ELF-1 (cell line): ENCODE results near the gene INTS1.

Experiments used
- DNase-seq: peaks from one replicate; pipeline ENCODE4 v3.0.0-alpha.2; 2016; ENCODE audit warnings: low read depth, low spot score

INTS1 gene

DNA sequence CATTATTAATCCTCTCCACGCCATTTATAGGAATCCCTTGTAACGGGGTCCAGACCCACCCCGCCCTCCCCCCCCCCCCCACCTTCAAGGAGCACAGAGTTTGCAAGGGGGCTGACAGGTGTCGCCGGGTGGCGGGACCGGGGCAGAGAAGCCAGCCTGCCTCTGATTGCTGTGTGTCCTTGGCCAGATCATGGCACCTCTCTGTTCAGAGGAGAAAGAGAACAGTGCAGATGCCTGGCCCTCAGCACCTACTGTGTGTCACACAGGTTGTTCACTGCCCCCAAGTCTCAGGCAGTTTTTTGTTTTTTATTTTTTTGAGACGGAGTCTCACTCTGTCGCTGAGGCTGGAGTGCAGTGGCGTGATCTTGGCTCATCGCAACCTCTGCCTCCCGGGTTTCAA lies 39.5 kb downstream of the INTS1 start:
- DNase-seq, result no peak

GRCh38 chr7:1463676-1464223 lies 40.4 kb downstream of the INTS1 start:
- DNase-seq, result no peak

- DNase-seq, result no peak
Observed at GRCh38 chr7:1461646-1462375, 42.4 kb downstream of the INTS1 start.

DNA sequence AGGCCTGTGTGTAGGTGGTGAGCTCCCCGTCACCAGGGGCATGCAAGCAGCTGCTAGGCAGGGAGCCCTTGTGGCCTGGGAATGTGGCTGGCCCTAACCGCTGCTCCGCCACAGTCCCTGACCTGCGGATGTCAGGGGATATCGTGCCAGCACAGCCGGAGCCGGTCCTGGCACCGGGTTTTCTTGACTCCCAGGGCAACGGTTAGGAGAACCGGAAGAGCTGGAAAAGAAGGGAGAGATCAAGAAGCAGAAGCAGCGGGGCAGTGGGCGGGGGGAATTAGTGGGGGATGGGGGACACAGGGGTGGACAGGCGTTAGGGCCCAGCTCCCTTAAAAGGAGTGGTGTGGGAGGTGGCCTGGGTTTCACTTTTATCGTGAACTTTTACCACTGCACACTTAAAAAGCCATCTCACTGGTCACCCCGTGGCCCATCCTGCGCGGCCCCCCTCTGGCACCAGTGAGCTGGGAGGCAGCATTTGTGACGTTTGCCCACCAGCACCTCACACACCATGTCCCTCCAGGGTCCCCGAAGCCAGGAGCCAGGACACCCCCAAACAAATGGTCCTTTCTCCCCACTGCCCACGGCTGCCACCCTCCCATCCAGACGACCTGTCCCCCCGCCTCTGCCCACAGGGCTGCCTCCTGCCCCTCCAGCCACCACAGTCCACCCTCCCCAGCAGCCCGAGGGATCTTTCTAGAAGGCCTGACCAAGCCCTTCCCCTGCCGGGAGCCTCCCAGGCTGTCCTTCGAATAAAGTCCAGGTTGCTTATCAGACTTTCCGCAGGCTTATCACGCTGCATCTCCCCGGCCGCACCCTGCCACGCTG lies 43.2 kb downstream of the INTS1 start:
- DNase-seq, result no peak

DNA sequence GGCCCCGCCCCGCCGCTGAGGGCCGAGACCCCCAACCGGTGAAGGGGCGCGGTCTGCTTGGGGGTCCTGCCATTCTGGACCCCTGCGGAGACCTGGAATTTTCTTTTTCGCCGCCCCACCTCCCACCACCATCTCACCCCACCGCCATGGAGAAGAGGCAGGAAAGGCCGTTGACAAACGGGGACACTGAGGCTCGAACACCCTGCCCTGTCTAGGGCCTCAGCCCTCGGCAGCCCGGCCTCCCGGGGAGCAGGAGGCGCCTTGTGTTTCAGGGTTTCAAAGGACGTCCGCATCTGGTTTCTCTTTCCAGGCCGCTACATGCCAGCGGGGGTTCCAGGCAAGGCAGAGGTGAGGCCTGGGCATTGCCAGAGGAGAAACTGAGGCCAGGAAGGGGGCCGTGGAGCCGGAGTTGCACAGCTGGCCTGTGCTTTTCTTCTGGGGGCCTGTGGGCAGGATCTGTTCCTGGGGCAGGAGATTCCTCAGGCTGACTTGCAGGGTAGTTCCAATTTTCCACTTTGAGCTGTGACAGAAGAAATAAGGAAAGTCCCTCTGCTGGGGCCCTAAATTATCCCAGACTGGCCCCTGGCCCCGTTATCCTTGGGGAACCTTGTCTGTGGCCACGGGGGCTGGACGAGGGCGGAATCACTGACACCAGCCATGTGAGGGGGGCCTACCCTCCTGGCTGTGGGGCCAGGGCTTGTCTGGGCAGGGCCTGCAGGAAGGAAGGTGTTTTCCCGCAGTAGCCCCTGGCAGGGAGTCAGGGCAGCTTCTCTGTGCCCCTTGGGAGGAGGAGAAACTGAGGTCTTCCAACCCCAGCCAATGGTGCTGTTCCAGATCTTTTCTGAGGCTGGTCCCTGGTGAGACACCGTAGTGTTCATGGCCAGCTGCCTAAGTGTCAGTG lies 44.0 kb downstream of the INTS1 start:
- DNase-seq, result no peak

DNA sequence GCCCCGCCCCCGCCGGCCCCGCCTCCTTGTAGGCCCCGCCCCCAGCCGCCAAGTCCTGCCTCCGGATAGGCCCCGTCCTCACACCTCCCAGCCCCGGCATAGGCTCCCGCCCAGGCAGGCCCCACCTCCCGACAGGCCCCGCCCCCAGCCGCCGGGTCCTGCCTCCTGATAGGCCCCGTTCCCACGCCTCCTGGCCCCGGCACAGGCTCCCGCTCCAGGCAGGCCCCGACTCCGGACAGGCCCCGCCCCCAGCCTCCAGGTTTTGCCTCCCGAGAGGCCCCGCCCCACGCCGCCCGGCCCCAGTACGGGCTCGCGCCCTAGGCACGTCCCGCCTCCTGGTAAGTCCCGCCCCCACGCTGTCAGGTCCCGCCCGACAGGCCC lies 44.7 kb downstream of the INTS1 start:
- peak; percentile 95 for DNase-seq

- peak; percentile 68 for DNase-seq
Observed at GRCh38 chr7:1458683-1459511, 45.3 kb downstream of the INTS1 start, which contains the start of gene MICALL2. Gene MICALL2 (minus strand): TSS chr7:1459470. CDS start chr7:1459326, 144 bp downstream.

- no peak for DNase-seq
Observed at GRCh38 chr7:1457949-1458682, 46.1 kb downstream of the INTS1 start.

DNA sequence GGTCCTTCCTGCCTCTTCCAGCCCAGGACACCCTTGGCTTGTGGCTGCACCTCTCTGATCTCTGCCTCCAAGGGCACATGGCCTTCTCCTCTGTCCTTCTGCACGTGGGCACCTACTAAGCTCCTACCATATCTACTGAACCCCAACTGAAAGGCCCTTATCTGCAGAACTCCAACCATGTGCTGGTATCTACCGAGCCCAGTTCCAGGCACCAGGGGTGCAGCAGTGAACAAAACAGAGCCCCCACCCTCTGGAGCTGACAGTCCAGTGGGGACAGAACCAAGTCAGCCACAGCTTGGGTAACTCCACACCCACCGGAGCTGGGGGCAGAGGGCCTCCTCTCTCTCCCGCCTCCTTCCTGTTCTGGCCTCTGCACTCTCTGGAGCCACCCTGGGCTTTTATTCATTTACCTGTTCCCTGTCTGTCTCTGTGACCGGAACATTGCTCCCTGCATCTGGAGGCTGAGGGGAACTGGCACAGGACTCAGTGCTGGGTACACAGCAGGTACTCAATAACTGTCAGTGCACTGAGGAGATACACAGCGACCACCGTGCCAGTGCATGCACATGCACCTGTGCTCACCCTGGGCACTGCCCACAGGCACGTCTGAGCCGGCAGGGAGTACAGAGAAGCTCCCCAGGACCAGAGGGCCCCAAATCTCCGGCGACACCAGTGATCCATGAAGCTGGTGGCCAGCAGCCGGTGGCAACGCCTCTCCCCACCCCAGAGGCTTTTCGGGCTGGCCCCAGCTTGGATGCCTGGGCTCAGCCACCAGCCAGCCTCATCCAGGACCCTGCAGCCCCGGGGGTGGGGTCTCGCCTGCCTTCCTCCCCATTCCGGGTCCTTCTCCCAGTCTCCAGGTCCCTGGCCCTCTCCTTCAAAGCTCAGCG lies 46.9 kb downstream of the INTS1 start:
- no peak for DNase-seq

DNA sequence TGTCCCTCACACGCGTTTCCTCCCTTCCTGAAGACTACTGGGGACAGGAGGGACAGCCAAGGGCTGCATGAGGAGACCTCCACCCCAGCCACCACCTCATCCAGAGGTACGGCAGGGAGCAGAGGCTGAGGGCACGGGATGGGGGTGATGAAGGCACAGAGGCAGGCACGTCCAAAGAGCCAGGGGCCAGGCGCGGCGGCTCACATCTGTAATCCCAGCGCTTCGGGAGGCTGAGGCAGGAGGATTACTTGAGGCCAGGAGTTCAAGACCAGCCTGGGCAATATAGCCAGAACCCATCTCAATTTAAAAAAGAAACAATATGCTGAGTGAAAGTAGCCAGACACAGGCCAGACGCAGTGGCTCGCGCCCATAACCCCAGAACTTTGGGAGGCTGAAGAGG lies 48.2 kb downstream of the INTS1 start:
- no peak for DNase-seq

DNA sequence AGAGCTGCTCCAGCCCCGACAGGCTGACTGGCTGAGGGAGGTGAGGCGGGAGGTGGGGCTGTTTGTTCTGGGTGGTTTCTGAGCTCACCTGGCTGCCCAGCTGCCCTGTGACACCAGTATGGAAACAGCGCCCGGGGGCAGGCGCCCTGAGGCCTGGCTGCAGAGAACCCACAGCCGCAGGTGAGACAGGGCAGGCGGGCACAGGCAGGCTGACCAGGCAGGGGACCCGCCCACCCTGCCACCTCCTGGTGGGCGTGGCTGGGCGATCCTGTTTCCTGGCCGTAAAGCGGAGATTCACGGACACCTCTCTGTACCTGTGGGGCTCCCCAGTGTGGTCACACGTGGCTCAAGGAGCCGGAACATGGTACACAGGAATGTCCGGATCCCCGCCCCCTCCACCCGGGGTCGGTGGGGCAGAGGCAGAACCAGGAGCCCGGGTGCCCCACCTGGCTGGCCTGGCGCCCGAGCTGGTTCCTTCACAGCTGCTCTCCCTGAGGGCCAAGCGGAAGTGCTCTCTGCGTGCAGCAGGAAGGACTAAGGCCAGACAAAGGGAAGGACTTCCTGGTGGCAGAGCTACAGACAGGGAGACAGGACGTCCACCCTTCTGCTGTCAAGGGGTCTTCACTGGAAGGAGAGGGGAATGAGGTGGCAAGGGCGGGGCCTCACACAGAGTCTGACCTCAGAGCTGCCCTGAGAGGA lies 48.8 kb downstream of the INTS1 start:
- peak; percentile 51 for DNase-seq

- DNase-seq, result no peak
Observed at GRCh38 chr7:1454542-1454941, 49.6 kb downstream of the INTS1 start.

DNA sequence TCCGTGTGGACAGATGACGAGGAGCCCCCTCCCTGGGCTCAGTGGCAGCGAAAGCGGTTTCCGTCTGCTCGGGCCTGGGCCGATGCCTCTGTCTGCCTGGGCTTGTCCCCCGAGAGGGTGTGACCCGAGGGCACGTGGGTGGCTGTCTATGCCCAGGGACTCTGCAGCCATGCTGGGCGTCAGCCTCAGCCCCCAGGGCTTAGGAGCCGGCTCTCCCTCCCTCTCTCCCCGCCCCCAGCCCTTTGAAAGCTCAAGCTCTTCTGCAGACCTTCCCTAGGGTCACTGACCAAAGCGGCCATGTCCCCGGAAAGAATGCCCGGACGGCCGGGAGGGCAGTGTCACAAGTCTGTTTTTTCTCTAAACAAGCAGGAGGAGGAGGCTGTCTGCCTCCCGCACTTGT lies 52.0 kb downstream of the INTS1 start:
- DNase-seq, result peak; percentile 66

GRCh38 chr7:1450987-1451386 lies 53.2 kb downstream of the INTS1 start:
- no peak for DNase-seq

DNA sequence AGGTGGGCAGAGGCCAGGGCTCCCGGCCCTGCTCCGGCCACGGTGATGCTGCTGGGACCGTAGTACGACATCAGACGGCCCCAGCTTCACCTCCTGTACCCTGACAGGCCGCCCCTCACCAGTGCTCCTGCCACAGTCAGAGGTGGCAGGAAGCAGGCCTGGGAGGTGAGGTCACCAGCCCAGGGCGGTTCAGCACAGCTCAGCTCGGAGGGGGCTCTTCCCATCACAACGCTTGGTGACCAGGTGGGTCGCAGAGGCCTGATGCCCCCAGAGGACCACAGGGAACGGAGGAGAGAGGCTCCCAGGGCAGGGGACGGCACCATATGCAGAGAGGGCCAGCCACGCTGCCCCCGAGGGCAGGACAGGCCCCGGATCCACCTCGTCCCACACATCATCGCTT lies 53.8 kb downstream of the INTS1 start:
- no peak for DNase-seq

DNA sequence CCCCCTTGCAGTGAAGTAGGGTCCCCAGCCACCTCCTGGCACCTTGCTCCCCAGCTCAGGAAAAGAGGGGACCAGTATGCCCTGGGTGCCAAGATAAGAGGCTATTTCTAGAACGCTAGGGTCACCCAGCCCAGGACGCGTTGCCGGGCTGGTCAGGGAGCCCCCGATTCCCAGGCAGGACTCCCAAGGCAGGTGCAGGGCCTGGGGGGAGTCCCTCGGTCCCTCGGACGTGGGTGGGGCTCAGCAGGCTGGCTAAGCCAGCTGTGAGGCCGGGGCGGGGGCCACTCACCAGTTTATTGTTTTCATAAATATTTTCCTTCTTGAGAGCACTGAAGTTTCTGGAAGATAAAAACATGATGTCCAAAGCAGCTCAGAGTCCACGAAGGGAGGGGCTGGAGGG lies 54.2 kb downstream of the INTS1 start:
- DNase-seq, result no peak

GRCh38 chr7:1449501-1449900 lies 54.7 kb downstream of the INTS1 start:
- DNase-seq, result no peak

DNA sequence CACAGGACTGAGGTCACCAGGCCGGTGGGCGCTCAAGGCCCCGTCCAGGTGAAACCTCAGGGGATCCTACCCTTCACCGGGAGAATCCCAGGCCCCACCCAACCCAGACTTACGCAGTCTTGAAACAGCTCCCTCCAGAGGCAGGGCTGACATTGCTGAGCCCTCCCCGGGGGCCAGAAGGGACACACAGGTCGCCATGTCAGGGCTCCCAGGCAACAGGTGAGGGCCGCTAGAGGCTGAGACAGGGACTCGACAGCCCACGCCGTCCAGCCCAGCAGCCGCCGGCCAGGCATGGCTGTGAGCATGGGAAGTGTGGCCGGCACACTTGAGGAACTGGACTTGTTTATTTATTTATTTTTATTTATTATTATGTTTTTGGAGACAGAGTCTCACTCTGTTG lies 55.2 kb downstream of the INTS1 start:
- no peak for DNase-seq
